Keratinocyte (primary cell): ENCODE measurements around the gene TBCA. TPM values are rescaled to one million over a fixed set of nuclear protein-coding genes. Genes with fewer than 3 reads are reported as not detected.

Experiments
- DNase-seq: peaks from one replicate; pipeline ENCODE4 v3.0.0-alpha.2; 2011; ENCODE audit warnings: low read depth, missing footprints, low spot score
- FAIRE-seq: peaks from 2 replicates; lab custom pipeline; 2011; peaks lifted over from hg19 to GRCh38; lab: Jason Lieb, UNC
- H2AFZ ChIP-seq: 2 replicates; pipeline ENCODE4 v1.6.0; 2012; ENCODE audit warnings: low read length, control low read depth, inconsistent platforms; ENCODE audit not compliant: control insufficient read depth
- H3K27ac ChIP-seq: 2 replicates; pipeline ENCODE4 v1.5.1; 2011; ENCODE audit warnings: low read length; ENCODE audit not compliant: control insufficient read depth, insufficient read depth
- H3K27me3 ChIP-seq: 3 replicates; pipeline ENCODE4 v1.6.0; 2011; ENCODE audit warnings: low read length; ENCODE audit not compliant: control insufficient read depth, insufficient read depth; ENCODE audit errors: extremely low read depth
- H3K36me3 ChIP-seq, 2 experiments: 2 replicates in 1 of 2; 3 replicates in 1 of 2; pipeline ENCODE4 v1.5.1; 2011; ENCODE audit warnings: low read length in 2 of 2, mild to moderate bottlenecking in 1 of 2; ENCODE audit not compliant: control insufficient read depth in 2 of 2, insufficient read depth in 2 of 2; ENCODE audit errors: extremely low read depth in 1 of 2
- H3K4me1 ChIP-seq: 3 replicates; pipeline ENCODE4 v1.5.1; 2011; ENCODE audit warnings: low read length; ENCODE audit not compliant: control insufficient read depth, insufficient read depth; ENCODE audit errors: extremely low read depth
- H3K4me2 ChIP-seq: 3 replicates; pipeline ENCODE4 v1.6.0; 2011; ENCODE audit warnings: low read depth, low read length; ENCODE audit not compliant: control insufficient read depth, insufficient read depth; ENCODE audit errors: extremely low read depth
- H3K4me3 ChIP-seq, 3 experiments: fragments of 200-600 bp in 1 of 3; sonication (generic) in 1 of 3; 2 replicates in 2 of 3; 3 replicates in 1 of 3; pipeline ENCODE4 v1.5.1; 2011 to 2016; ENCODE audit warnings: low read length in 3 of 3, mild to moderate bottlenecking in 3 of 3, control low read depth in 2 of 3, inconsistent platforms in 1 of 3, low read depth in 1 of 3, mixed read lengths in 1 of 3, mixed run types in 1 of 3, moderate library complexity in 1 of 3; ENCODE audit not compliant: control insufficient read depth in 2 of 3, insufficient read depth in 2 of 3; ENCODE audit errors: extremely low read depth in 1 of 3
- H3K79me2 ChIP-seq: 2 replicates; pipeline ENCODE4 v1.6.0; 2012; ENCODE audit warnings: low read length; ENCODE audit not compliant: control insufficient read depth, insufficient read depth
- H3K9ac ChIP-seq: 3 replicates; pipeline ENCODE4 v1.6.0; 2011; ENCODE audit warnings: low read length; ENCODE audit not compliant: control insufficient read depth, insufficient read depth; ENCODE audit errors: extremely low read depth
- H3K9me1 ChIP-seq: 3 replicates; pipeline ENCODE4 v1.6.0; 2011; ENCODE audit warnings: low read length; ENCODE audit not compliant: control insufficient read depth, insufficient read depth; ENCODE audit errors: extremely low read depth
- H3K9me3 ChIP-seq: 2 replicates; pipeline ENCODE4 v1.5.1; 2012; ENCODE audit warnings: low read depth, low read length; ENCODE audit not compliant: control insufficient read depth
- H4K20me1 ChIP-seq: 3 replicates; pipeline ENCODE4 v1.6.0; 2011; ENCODE audit warnings: low read length; ENCODE audit not compliant: control insufficient read depth, insufficient read depth; ENCODE audit errors: extremely low read depth
- CTCF ChIP-seq, 3 experiments: IDR thresholded peaks in 1 of 3; conservative IDR thresholded peaks in 1 of 3; optimal IDR thresholded peaks in 1 of 3; 2 replicates in 2 of 3; 3 replicates in 1 of 3; pipeline versions ENCODE3 to v1.5.1; 2011; ENCODE audit warnings: low read length in 3 of 3, mild to moderate bottlenecking in 3 of 3, moderate library complexity in 2 of 3, control low read depth in 1 of 3, inconsistent platforms in 1 of 3; ENCODE audit not compliant: insufficient read depth in 2 of 3; ENCODE audit errors: extremely low read depth in 1 of 3
- EZH2 ChIP-seq: IDR thresholded peaks from one replicate; pipeline ENCODE4 v1.6.1; 2012; ENCODE audit warnings: inconsistent platforms, mild to moderate bottlenecking, low read length, moderate library complexity
- dilution Hi-C: fragments of 300-500 bp; cut with MboI; formaldehyde crosslinking; loops from one replicate; pipeline ENCODE4 v1.7.0; 2020; ENCODE audit warnings: low sequenced_read_pairs; ENCODE audit not compliant: extremely low pct_ligation_motif_present
- polyA plus RNA-seq, 5 experiments: library from polyadenylated mRNA; depleted of rRNA in 3 of 5; stranded (reverse) in 3 of 5; stranded (forward) in 1 of 5; unstranded in 1 of 5; fragments of >200 nt; gene quantifications; 1 replicate in 1 of 5; 2 replicates in 3 of 5; 3 replicates in 1 of 5; pipeline versions ENCODE4 v1.2.1 to v1.2.3, GENCODE V29; 2011 to 2012; ENCODE audit warnings: missing spikeins in 2 of 5, low read depth in 1 of 5, low replicate concordance in 1 of 5

Gene TBCA
- polyA plus RNA-seq, 1 donor (not counting 4 experiments of a cell fraction or from before 2014, with no cell fraction given), result 225 TPM

- Histone ChIP-seq H3K27me3 (no peaks in the 10 kb centered on the region), H3K9me3 (no peaks in the 10 kb centered on the region), H3K9ac (no peak overlapping the region), H3K27ac (no peak overlapping the region), H3K4me2 (no peak overlapping the region), H3K4me3 (no peak overlapping the region), H3K79me2 (peaks cover 46% of the 10 kb centered on the region), H3K36me3 (peaks cover 0 to 1% of the 10 kb centered on the region in 2 experiments), H3K9me1 (no peaks in the 10 kb centered on the region), H2AFZ (no peak overlapping the region), H3K4me1 (peaks cover 3% of the 10 kb centered on the region), H4K20me1 (peaks cover 3% of the 10 kb centered on the region)
- TF ChIP-seq CTCF (optimal IDR thresholded peaks at IDR 0.05 in 1 of 3, IDR thresholded peaks at IDR 0.05 in 1 of 3, conservative IDR thresholded peaks at IDR 0.05 in 1 of 3; ENCODE audit: extremely low read depth in 1 of 3, insufficient read depth in 2 of 3, low read length in 3 of 3), result no peak
- no peak for TF ChIP-seq EZH2
- dilution Hi-C loops, result no loop called here
- no peak for FAIRE-seq
- DNase-seq, result no peak
Observed at GRCh38 chr5:77697692-77698091, 78.4 kb downstream of the TBCA start.

DNA sequence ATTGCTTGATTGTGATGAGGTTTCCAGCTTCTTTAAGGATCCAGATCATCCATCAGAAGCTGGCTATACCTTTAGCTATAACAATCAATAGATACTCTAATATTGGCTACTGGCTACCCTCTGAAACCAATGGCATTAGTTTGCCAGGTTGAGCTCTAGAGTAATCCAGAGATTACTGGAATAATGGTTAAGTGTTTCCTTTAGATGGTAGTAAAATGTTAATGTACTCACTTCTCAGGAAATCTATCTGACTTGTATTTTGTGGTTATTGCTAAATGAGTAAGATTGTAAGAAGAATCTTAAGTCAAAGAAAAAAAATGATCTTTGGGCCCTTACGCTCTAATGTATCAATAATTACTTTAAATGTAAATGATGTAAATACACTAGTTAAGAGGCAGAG lies 80.0 kb downstream of the TBCA start:
- dilution Hi-C loops, result no loop called here
- no peak for DNase-seq

More for the DNA sequence above, 80.0 kb downstream of the TBCA start:
- H2AFZ ChIP-seq, result no peak overlapping the region
- no peaks in the 10 kb centered on the region for H3K27me3 ChIP-seq
- FAIRE-seq, result no peak
- no peak overlapping the region for H3K9ac ChIP-seq
- H3K4me3 ChIP-seq, result no peak overlapping the region
- H3K4me2 ChIP-seq, result no peak overlapping the region
- no peak overlapping the region for H3K27ac ChIP-seq
- peaks cover 3% of the 10 kb centered on the region for H4K20me1 ChIP-seq
- no peaks in the 10 kb centered on the region for H3K9me3 ChIP-seq
- H3K4me1 ChIP-seq, result peaks cover 3% of the 10 kb centered on the region
- no peak for TF ChIP-seq CTCF (optimal IDR thresholded peaks at IDR 0.05 in 1 of 3, IDR thresholded peaks at IDR 0.05 in 1 of 3, conservative IDR thresholded peaks at IDR 0.05 in 1 of 3; ENCODE audit: extremely low read depth in 1 of 3, insufficient read depth in 2 of 3, low read length in 3 of 3)
- no peak for TF ChIP-seq EZH2
- H3K36me3 ChIP-seq, result peaks cover 0 to 1% of the 10 kb centered on the region in 2 experiments
- H3K9me1 ChIP-seq, result no peaks in the 10 kb centered on the region
- peaks cover 35% of the 10 kb centered on the region for H3K79me2 ChIP-seq
